IPS-18c (cell line): ENCODE data around the gene PDLIM7.

Source experiments
- H3K4me3 ChIP-seq: 2 replicates; pipeline ENCODE4 v1.7.0; 2013; ENCODE audit warnings: low read depth, mild to moderate bottlenecking, low read length, moderate library complexity; ENCODE audit not compliant: insufficient read depth
- H3K9me3 ChIP-seq: one replicate; pipeline ENCODE4 v1.6.1; 2013; ENCODE audit warnings: mild to moderate bottlenecking, low read length, moderate library complexity; ENCODE audit not compliant: control insufficient read depth, insufficient read depth

Gene PDLIM7

DNA sequence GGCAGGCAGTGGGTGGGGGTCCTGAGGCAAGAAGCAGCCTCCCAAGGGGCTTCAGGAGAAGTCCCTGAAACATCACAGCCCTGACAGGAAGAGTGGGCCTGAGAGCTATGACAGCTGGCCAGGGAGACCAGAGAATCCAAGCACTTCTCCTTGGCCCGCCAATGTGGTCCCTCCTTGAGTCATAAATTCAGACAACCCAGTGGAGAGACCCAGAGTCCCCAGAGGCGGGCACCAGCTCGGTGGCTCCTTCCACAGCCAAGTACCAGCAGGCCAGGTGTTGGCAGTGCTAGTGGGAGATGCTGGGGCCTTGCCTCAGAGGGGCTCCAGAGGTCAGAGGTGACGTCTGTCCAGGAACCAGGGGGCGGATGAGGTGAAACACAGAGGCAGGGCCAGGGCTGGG, 13.8 kb upstream of the PDLIM7 start:
- Histone ChIP-seq H3K9me3 (no peaks in the 10 kb centered on the region), H3K4me3 (no peak overlapping the region)

DNA sequence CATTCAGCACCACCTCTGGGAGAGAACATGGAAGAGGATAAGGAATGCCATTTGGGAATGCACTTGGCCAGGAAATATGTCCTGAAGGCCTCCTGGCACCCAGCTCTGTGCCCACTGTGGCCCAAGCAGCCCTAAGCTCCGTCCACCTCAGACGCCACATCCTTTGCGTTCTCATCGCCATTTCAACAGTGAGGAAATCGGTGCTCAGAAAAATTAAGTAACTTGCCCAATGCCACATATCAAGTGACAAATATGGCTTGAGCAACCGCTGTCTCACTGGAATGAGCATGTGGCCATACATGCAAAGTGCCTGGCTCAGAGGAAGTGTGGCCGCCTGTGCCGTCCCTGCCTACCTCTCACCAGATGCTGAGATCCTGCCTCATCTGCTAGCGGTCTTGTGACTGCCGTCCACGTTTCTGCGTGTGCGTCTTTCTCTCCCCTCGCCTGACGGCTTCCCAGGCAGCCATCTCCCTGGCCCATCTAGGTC, 13.2 kb upstream of the PDLIM7 start:
- no peaks in the 10 kb centered on the region for H3K9me3 ChIP-seq
- no peak overlapping the region for H3K4me3 ChIP-seq

DNA sequence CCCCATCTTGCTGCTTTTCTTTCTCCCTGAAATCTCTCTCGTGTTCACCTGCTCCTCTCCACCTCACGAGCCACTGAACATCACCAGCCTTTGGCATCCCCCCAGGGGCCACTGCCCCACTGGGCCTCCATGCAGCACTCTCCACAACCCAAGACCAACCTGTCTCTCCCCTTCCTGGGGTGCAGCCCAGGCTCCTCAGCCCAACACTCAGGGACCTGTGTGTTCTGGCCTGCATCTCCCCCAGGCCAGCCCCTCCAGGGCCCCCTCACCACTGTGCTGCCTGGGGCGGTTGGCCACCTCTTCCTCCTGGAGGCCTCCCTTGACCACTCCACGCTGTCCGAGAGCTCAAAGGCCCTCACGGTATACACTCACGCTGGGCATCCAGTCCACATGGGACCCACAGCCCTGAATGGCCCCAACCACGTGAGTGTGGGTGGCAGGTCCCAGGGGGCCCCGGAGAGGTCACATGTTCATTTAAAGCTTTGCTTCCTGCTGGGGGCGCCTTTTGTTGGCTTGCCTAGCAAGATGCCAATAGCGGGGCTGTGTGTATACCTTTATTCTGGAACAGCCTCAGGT, 12.7 kb upstream of the PDLIM7 start:
- no peaks in the 10 kb centered on the region for H3K9me3 ChIP-seq
- H3K4me3 ChIP-seq: no peak overlapping the region

DNA sequence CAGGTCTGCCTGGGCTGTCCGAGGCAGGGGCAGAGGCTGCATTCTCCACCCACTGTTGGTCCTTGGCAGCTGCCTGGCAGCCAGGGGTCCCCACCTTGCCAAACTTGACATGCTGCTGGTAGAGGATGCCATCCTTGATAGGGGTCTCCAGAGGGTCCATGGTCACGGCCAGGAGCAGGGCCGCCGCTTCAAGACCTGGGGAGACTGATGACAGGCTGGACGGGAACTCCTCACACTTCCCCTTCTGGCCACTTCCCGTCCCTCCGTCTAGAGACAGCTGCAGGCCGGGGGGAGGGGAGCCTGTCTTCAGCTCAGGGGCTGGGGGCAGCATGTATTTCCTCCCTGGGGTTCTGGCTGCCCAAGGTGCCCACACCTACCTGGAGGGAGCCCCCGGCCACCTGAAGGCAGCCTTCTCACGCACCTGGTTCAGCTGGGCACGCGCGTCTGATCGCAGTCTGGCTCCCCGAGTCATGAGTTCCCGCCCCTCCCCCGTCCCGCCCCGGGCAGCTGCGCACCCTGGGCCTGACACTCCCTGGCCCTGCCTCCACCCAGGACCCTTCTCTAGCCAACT, 12.1 kb upstream of the PDLIM7 start, which contains the start of gene DOK3:
TSS of gene DOK3 (minus strand) at position 446 of the 571 bp plus-strand sequence. CDS start at position 160, 286 bp downstream.
- Histone ChIP-seq H3K9me3 (no peaks in the 10 kb centered on the region), H3K4me3 (no peak within 1 kb of the TSS)

DNA sequence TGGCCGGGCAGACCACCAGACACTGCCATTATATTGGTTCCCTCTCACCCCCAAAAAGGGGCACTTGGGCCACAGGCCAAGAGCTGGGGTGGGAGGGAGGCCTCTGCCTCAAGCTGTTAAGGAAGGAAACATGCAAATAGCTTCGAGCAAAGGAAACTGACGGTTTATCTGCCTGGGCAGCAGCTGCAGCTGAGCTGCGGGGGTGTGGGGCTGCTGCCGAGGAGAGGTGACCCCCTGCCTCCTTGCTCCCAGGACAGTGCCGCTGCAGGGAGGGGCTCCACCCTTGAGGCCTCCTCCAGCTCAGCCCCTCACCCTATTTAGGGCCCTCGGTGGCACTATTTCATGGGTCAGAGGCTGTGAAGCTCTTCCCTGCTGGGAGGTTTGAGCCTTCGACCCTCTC, 11.4 kb upstream of the PDLIM7 start:
- no peak overlapping the region for H3K4me3 ChIP-seq
- no peaks in the 10 kb centered on the region for H3K9me3 ChIP-seq

DNA sequence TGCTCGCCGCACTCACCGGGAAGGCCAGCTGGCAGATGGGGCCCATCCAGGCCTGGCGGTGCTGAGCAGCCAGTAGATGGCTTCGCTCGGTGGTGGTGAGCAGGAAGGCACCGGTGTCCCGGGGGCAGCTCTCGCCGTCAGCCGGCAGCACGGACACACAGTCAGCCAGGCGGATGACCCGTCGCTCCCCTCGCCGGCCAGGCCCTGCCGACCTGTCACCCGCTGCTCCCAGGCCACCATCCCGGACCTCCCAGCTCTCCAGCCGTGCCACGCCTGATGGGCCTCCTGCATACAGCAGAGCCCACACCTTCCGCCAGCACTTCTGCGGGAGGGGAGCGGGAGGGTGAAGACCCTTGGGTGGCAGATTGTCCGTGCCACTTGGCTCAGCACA, 10.8 kb upstream of the PDLIM7 start:
- Histone ChIP-seq H3K9me3 (no peaks in the 10 kb centered on the region), H3K4me3 (no peak overlapping the region)

DNA sequence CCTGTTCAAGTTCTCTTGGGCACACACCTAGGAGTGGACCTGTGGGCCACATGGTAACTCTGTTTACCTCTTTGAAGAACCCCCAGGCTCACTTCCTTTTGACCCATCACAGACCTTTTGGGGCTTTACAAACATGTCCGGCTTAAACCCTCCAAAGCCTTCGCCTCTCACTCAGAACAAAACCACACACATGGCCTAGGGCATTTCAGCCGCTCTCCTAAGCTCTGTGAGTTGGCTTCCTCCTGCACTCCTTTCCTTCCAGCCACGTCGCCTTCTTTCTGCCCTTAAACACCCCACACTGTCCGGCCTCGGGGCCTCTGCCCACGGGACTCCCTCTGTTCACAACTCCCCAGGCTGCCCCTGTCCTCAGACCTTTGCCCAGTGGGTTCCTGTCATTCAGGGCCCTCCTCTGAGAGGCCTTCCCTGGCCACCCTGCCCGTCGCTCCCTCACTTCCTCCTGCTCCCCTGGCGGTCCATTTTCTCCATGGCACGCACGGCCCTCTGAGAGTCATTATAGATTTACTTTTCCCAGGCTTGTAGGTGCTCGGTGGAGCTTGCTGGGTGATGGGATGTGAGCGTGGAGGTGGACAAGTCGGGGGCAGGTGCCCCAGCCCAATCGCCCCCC, 10.3 kb upstream of the PDLIM7 start:
- H3K4me3 ChIP-seq: no peak overlapping the region
- no peaks in the 10 kb centered on the region for H3K9me3 ChIP-seq

DNA sequence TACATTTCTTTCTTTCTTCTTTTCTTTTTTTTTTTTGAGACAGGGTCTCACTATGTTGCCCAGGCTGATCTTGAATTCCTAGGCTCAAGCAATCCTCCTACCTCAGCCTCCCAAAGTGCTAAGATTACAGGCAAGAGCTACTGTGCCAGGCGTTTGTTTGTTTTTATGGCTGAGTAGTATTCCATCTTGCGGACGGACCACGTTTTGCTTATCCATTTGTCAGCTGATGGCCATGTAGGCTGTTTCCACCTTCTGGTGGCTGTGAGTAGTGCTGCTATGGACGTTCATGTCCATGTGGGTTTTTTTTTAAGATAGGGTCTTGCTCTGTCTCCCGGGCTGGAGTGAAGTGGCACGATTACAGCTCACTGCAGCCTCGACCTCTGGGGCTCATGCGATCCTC, 9.8 kb upstream of the PDLIM7 start:
- H3K4me3 ChIP-seq: no peak overlapping the region

DNA sequence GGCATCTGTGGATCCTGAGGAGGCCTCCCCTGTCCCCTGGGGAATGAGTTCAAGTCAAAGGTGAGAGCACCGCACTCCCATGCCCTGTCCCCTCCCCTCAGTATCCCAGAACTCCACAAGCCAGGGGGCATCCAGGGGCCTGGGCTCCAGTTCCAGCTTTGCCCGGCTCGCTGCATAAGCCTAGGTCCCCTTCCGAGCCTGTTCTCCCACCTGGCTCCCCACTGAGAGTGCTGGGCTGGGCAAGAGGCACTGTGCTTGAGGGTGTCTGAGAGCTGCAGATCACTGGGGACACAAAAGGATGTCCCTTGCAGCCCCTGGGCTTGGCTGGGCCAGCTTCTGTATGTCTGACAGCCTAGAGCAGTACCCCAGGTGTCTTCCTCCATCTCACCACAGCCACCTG, 7.7 kb upstream of the PDLIM7 start:
- Histone ChIP-seq H3K4me3 (no peak overlapping the region), H3K9me3 (no peaks in the 10 kb centered on the region)

More for the DNA sequence above, 9.8 kb upstream of the PDLIM7 start:
- no peaks in the 10 kb centered on the region for H3K9me3 ChIP-seq

DNA sequence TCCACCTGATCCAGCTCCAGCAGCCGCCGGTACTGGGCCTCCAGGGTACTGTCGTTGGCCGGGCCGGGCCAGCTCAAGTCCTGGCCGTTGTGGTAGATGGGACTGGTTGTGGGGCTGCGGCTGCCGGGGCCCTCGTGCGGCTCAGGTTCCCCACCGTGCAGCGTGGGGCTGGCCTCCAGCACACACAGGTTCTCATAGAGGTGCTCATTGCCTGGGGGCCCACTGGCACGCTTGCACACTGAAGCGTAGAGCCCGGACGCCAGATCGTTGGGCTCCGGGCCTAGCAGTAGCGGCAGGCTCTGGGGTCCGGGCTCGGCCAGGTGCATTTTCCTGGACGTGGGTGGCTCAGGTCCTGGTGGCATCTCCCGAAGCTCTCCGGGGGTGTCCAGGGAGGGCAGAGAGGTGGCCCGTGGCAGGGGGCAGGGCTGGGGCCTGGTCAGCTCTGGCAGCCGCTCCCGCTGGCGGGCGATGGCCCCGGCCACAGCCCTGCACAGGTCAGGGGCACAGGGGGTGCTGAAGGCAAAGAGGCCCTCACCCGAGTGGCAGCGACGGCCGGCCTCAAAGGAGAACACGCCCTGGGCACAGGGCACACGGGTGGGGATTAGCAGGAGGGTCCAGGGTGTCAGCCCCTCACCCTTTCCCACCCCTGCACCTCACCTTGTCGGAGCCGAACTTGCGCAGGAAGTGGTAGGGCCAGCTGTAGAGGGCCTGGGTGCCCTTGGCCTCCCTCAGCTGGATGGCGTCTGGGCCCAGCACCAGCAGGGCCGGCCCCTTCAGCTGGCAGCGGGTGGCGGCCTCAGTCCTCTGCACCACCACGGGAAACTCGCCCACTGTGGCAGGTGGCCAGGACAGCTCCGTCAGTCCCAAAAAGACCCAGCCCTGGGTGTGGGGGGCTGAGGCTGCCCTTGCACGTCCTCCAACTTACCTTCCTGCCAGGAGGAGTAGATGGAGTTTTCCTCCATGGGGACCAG, 7.0 kb upstream of the PDLIM7 start:
- Histone ChIP-seq H3K4me3 (no peak overlapping the region), H3K9me3 (no peaks in the 10 kb centered on the region)

DNA sequence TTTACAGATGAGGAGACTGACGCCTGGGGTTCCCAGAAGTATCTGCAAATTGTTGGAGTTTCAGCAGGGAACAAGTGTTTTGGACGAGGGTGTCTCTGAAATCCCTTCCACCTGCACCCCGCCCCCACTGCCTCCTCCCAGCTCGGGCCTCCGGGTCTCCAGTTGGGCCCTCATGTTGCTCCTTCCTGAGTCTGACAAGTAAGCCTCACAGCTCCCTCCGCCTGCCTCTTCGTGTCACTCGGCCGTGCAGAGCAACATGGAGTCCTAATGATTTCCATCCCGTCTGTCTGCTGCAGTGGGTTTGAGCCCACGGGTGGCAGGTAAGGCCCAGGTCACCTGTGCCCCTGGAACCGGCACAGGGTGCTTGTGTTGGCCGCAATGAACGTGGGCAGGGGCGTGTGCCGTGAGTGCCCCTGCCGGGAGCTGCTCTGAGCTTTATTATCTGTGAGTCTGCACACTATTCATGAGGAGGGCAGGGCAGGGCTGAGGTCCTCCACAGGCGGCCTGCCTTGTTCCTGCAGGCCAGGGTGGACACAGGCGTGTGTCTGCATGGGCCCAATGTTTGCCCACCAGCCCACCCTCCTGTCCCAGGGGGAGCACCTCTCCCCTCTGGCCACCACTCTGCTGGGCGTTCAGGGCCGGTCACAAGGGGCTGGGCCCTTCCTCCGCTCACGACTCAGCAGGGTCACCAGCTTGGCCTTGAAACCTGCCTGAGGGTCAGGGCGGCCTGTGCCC, 6.1 kb upstream of the PDLIM7 start:
- H3K4me3 ChIP-seq: no peak overlapping the region
- H3K9me3 ChIP-seq: no peaks in the 10 kb centered on the region

DNA sequence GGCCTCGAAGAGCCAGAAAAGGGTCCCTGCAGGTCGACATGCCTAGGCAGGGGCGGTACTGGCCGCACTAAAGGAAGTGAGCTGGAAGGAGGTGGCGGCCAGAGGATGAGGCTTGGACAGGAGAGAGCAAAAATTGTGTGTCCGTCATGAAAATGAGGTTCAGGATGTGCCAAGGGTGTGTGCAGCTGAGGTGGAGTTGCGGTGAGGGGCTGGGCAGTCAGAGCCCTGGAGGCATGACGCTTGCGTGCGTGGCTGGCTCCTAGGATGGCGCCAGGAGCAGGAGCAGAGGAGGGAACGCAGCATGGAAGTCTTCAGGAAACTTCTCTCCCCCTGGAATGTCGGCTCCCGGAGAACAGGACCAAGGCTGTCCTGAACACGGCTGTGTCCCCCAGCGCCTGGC, 5.5 kb upstream of the PDLIM7 start:
- H3K4me3 ChIP-seq: no peak overlapping the region

DNA sequence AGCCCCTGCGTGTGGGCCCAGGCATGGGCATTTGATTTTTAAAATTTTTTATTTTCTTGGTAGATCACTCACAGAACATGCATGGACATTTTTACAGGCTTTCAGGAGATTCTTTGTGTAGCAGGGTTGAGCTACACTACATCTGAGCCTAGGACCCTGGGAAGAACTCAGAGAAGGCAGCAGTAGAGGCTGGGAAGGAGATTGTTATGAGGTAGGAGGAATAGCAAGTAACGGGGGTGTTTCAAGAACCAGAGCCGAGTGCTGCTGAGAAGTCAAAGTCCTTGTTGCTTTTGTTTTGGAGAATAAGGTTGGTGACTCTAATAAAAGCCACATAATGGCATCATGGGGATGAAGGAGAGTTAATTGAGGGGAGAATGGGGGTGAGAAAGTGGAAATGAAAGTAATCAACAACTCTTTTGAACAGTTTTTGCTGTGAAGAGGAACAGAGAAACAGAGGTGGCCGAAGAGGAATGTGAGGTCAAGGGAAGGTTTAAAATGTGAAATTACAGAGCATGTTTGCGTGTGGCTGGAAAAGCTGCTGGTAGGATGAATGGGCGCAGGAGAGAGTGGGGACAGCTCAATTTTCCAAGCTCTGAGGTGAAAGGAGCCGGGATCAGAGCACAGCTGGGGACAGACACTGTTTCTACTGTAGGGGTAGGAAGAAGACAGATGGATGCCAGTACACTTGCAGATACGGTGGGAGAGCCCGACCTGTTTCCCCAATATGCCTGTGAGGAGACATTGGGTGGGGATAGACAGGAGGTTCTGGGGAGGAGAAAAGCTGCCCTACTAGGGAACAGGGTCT, 4.7 kb upstream of the PDLIM7 start:
- H3K4me3 ChIP-seq: no peak overlapping the region
- no peaks in the 10 kb centered on the region for H3K9me3 ChIP-seq

More for the DNA sequence above, 5.5 kb upstream of the PDLIM7 start:
- H3K9me3 ChIP-seq: no peaks in the 10 kb centered on the region

DNA sequence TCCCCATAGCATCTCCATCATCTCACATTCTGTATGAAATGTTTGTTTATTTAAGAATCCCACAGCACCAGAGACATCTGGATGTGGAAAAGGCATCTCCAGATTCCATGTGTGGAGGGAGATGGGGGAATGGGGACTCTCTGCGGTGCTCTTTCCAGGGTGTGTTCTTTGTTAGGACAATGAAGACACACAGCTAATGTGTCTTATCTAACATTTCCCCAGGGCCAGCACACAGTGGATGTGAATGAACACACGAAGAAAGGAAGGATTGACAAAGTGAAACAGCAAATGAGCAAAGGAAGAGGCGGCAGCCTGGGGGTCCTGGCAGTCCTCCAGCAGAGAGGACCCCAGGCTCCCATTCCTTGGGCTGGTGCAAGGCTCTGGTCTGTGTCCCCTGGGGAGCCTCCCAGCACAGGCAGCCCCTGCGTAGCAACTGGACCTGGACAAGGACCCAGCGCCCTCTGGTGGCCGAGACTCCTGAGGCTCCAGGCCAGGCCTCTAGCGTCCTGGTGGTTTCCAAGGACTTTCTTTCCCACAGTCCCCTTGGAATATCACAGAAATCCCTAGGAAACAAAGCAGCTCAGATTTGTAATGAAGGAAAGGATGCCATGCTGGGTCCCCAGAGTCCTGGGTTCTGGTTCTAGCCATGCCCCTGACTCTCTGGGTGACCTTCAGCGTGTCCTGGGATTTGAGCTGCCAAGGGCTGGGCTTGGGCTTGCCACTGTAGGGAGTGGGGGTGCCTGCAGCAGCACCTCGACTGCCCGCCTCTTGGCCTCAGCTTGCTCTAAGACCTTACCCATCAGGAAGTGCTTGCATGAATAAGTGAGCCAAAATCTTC, 3.5 kb upstream of the PDLIM7 start:
- Histone ChIP-seq H3K9me3 (no peaks in the 10 kb centered on the region), H3K4me3 (no peak overlapping the region)

DNA sequence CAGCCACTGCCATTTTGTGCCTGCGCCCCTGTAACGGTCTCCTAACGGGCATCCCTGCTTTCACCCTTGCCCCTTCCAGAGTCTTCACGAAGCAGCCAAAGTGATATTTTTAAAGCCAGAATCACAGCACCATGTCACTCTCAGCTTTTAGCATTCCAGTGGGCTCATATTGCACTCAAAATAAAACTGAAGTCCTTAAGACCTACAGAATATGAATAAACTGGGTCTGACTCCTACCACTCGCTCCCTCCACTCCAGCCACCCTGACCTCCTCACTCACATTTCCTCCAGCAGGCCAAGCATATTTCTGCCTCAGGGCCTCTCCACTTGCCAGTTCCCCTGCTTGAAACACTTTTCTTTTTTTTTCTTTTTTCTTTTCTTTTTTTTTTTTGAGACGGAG, 2.4 kb upstream of the PDLIM7 start:
- Histone ChIP-seq H3K9me3 (no peaks in the 10 kb centered on the region), H3K4me3 (no peak overlapping the region)
